Memory B cell (primary cell): ENCODE data around the gene UCKL1.
"Not testable (repeated sequence)": the region's sequence is repeated elsewhere in the genome, so short reads cannot be mapped to it uniquely, and the experiment has no call there.

ENCODE experiments used
- ATAC-seq: fragments of 150-1000 bp; cut with Tn5 transposase; 2 replicates; pipeline ENCODE4 v1.10.0; 2021; ENCODE audit warnings: low read depth, mild to moderate bottlenecking, moderate library complexity
- DNase-seq, 2 donors: peaks; one replicate each; pipeline ENCODE4 v3.0.0; 2022; ENCODE audit warnings: low spot score in 2 of 2
- H3K27ac Mint-ChIP-seq: one replicate; pipeline ENCODE4 v1.8.0; 2022; ENCODE audit warnings: mild to moderate bottlenecking, moderate library complexity, mixed read lengths
- H3K27me3 Mint-ChIP-seq: one replicate; pipeline ENCODE4 v1.8.0; 2022; ENCODE audit warnings: mixed read lengths
- H3K36me3 Mint-ChIP-seq: one replicate; pipeline ENCODE4 v1.8.0; 2022; ENCODE audit warnings: mild to moderate bottlenecking, mixed read lengths
- H3K4me1 Mint-ChIP-seq: one replicate; pipeline ENCODE4 v1.8.0; 2022; ENCODE audit warnings: mixed read lengths
- H3K4me3 Mint-ChIP-seq: one replicate; pipeline ENCODE4 v1.8.0; 2022; ENCODE audit warnings: mild to moderate bottlenecking, moderate library complexity, mixed read lengths
- H3K9me3 Mint-ChIP-seq: one replicate; pipeline ENCODE4 v1.8.0; 2022; ENCODE audit warnings: mixed read lengths

Gene UCKL1

DNA sequence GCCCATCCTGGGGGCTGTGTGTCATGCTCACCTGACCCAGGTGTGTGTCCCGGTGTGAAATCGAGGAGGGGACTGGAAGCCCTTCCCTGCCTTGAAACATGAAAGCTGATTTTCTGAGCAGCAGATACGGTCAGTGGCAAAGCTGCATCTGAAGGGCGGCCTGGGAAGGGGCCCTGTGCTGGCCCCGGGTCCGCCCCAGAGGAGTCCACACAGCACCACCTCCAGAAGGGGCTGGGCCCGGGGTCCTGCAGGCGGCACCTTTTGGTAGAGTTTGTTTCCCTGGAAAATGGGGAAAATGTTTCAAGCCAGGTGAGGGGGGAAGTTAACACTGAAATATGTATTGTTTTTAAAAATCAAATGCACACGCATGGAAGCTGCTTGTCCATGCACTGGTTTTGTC is 20.8 kb downstream of the UCKL1 start:
- ATAC-seq (no peak), DNase-seq (no peak)
- H3K9me3 Mint-ChIP-seq, result no peaks in the 10 kb centered on the region
- H3K36me3 Mint-ChIP-seq, result peaks cover 16% of the 10 kb centered on the region
- H3K27me3 Mint-ChIP-seq, result no peaks in the 10 kb centered on the region
- peaks cover 6% of the 10 kb centered on the region for H3K4me1 Mint-ChIP-seq
- H3K4me3 Mint-ChIP-seq, result no peak overlapping the region
- no peak overlapping the region for H3K27ac Mint-ChIP-seq

DNA sequence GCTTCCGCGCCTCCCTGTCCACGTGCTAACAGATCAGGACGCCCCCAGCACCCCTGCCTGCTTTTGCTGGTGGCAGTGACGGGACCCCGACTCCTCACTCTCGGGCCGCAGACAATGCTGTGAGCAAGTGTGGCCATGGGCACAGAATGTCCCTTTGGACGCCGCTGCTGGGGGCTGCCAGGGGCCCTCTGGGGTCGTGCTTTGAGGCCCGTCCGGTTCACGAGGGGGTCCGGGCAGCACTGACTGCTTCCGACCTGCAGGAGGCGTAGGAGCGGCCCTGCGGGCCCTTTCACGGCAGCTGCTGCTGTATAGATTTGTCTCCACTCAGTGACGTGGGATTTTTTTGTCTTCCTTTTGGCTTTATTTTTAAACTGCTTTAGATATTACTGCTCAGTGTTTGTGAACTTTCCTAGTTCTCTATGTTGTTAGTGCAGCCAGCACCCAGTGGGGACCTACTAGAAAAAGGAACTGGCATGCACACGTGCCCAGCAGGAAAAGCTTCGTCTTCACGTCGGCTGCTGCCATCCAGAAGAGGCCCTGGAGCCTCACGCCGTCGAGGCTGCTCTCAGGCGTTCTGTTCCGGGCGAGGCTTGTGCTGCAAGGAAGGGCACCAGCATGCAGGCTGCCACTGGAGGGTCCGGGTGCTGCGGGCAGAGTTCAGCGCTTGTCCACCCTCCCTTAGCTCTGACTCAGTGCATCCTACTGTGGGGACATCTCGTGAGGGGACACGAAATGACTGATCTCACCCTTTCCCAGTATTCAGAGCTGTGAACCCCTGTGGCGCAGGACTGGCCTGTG is 21.7 kb downstream of the UCKL1 start:
- peaks cover 20% of the 10 kb centered on the region for H3K36me3 Mint-ChIP-seq
- H3K4me3 Mint-ChIP-seq, result no peak overlapping the region
- peaks cover 6% of the 10 kb centered on the region for H3K4me1 Mint-ChIP-seq
- H3K9me3 Mint-ChIP-seq, result no peaks in the 10 kb centered on the region
- H3K27ac Mint-ChIP-seq, result no peak overlapping the region
- ATAC-seq, result no peak
- DNase-seq, result no peak
- no peaks in the 10 kb centered on the region for H3K27me3 Mint-ChIP-seq

DNA sequence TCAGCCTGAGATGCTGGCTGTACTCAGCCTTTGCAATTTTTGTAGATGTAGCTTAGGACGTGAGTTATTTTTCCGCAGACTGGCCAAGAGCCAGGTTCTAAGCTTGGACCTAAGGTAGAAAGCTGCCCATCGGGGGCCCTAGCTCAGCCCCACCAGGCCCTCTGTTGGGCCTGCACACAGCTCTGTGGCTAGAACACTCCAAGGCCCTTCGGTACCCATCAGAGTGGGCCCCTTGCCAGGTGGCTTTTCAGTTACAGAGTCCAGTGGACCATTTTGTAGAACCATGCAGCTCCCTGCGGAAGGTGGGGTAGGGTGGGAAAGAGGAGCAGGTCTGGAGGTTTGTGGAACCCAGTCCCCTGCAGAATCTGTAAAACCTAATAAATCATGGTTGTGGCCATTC is 22.6 kb downstream of the UCKL1 start:
- peaks cover 6% of the 10 kb centered on the region for H3K4me1 Mint-ChIP-seq
- no peak overlapping the region for H3K27ac Mint-ChIP-seq
- ATAC-seq, result no peak
- H3K36me3 Mint-ChIP-seq, result peaks cover 26% of the 10 kb centered on the region
- H3K9me3 Mint-ChIP-seq, result no peaks in the 10 kb centered on the region
- DNase-seq, result no peak
- no peaks in the 10 kb centered on the region for H3K27me3 Mint-ChIP-seq
- H3K4me3 Mint-ChIP-seq, result no peak overlapping the region

- DNase-seq, result no peak
- no peak overlapping the region for H3K4me3 Mint-ChIP-seq
- no peaks in the 10 kb centered on the region for H3K27me3 Mint-ChIP-seq
- no peak for ATAC-seq
- no peaks in the 10 kb centered on the region for H3K9me3 Mint-ChIP-seq
- peaks cover 33% of the 10 kb centered on the region for H3K36me3 Mint-ChIP-seq
- H3K27ac Mint-ChIP-seq, result no peak overlapping the region
- H3K4me1 Mint-ChIP-seq, result peaks cover 6% of the 10 kb centered on the region
These were observed 23.5 kb downstream of the UCKL1 start for GRCh38 chr20:63932606-63933160.

DNA sequence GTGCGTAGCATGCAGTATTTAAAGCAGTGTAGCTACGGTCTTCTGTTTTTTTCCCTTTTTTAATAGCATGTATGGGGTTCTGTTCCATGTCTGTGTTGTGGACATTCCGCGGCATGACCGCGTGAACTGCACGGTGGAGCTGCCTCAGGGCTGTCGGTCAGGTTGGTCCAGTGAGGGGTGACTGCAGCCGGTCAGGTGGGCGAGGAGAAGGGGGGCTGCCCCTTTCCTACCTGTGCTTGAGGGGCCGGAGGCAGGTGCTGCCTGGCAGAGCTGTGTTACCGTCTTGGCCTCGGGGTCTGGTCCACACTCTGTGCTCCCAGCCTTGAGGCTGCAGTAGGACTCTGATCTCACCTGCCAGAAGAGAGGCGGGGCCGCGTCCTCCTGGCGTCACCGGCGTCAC is 24.5 kb downstream of the UCKL1 start:
- no peak overlapping the region for H3K27ac Mint-ChIP-seq
- no peak for DNase-seq
- H3K36me3 Mint-ChIP-seq, result peaks cover 33% of the 10 kb centered on the region
- no peaks in the 10 kb centered on the region for H3K27me3 Mint-ChIP-seq
- no peak for ATAC-seq
- H3K4me1 Mint-ChIP-seq, result peaks cover 8% of the 10 kb centered on the region
- H3K4me3 Mint-ChIP-seq, result no peak overlapping the region
- H3K9me3 Mint-ChIP-seq, result no peaks in the 10 kb centered on the region

DNA sequence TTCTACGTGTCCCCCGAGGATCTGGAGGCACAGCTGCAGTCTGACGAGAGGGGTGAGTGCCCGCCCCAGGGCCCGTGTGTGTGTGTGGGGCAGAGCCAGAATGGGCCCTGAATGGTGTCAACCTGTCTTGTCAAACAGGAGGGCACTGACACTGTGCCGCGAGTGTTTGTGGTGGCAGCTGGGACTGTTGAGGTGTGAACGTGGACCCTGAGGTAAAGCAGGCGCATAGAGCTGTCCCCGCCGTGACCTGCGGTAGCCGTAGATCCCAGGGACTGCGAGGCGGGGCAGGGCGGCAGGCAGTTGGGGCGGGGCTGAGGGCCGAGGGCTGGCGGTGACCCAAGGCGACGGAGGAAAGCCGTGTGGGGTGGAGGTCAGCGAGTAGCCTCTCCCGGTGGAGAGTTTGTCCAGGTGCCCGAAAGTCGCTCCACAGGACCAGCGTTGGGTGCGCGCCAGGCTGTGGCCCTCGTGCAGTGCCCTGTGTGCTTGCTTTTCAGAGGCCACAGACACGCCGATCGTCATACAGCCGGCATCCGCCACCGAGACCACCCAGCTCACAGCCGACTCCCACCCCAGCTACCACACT is 25.2 kb downstream of the UCKL1 start:
- peak overlapping the region; percentile 68 for H3K27ac Mint-ChIP-seq
- DNase-seq (no peak), ATAC-seq (no peak)
- no peak overlapping the region for H3K4me3 Mint-ChIP-seq
- H3K36me3 Mint-ChIP-seq, result peaks cover 35% of the 10 kb centered on the region
- no peaks in the 10 kb centered on the region for H3K27me3 Mint-ChIP-seq
- no peaks in the 10 kb centered on the region for H3K9me3 Mint-ChIP-seq
- H3K4me1 Mint-ChIP-seq, result peaks cover 12% of the 10 kb centered on the region

- DNase-seq, H3K4me3 Mint-ChIP-seq, H3K27me3 Mint-ChIP-seq, ATAC-seq, H3K9me3 Mint-ChIP-seq, H3K27ac Mint-ChIP-seq: not testable (repeated sequence)
- H3K36me3 Mint-ChIP-seq, result peaks cover 33% of the 10 kb centered on the region
- H3K4me1 Mint-ChIP-seq, result peaks cover 12% of the 10 kb centered on the region
These were observed 26.7 kb downstream of the UCKL1 start for GRCh38 chr20:63929473-63929883.

- Mint-ChIP-seq H3K27ac (no peak overlapping the region), H3K4me1 (peaks cover 12% of the 10 kb centered on the region), H3K36me3 (peaks cover 33% of the 10 kb centered on the region), H3K27me3 (no peaks in the 10 kb centered on the region), H3K4me3 (no peak overlapping the region), H3K9me3 (no peaks in the 10 kb centered on the region)
- ATAC-seq (no peak), DNase-seq (no peak)
These were observed 27.1 kb downstream of the UCKL1 start for GRCh38 chr20:63929071-63929470.

DNA sequence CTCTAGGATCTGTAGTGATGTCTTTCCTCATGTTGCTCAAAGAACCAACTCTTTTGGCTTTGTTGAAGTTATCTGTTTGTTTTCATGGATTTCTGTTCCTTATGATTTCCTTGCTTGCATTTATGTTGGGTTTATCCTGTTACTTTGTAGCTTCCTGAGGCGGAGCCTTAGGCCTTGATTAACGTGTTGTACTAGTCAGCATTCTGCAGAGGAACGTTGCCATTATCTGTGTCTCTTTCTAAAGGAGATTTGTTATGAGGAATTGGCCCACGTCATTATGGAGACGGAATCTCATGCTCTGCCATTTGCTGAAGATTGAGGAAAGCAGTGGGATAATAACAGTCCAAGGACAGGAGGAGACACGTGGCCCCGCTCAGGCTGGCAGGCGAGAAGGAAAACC is 29.9 kb downstream of the UCKL1 start:
- DNase-seq (no peak), ATAC-seq (no peak)
- Mint-ChIP-seq H3K4me3 (no peak overlapping the region), H3K36me3 (peaks cover 27% of the 10 kb centered on the region), H3K9me3 (no peaks in the 10 kb centered on the region), H3K27ac (no peak overlapping the region), H3K4me1 (peaks cover 14% of the 10 kb centered on the region), H3K27me3 (no peaks in the 10 kb centered on the region)

DNA sequence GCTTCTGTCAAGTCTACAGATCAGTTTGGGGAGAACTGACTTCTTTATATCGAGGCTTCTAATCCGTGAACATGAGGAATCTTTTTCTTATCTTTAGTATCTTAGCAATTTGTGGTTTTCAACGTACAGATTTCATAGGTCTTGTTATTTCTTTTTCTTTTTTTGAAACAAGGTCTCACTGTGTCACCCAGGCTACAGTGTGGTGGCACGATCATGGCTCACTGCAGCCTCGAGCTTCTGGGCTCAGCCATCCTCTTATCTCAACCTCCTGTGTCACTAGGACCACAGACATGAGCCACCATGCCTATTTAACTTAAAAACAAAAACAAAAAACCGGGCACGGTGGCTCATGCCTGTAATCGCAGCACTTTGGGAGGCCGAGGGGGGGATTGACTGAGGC is 32.0 kb downstream of the UCKL1 start:
- ATAC-seq (no peak), DNase-seq (no peak)
- H3K27ac Mint-ChIP-seq, result no peak overlapping the region
- no peaks in the 10 kb centered on the region for H3K27me3 Mint-ChIP-seq
- peaks cover 17% of the 10 kb centered on the region for H3K36me3 Mint-ChIP-seq
- no peaks in the 10 kb centered on the region for H3K9me3 Mint-ChIP-seq
- peaks cover 14% of the 10 kb centered on the region for H3K4me1 Mint-ChIP-seq
- H3K4me3 Mint-ChIP-seq, result no peak overlapping the region

DNA sequence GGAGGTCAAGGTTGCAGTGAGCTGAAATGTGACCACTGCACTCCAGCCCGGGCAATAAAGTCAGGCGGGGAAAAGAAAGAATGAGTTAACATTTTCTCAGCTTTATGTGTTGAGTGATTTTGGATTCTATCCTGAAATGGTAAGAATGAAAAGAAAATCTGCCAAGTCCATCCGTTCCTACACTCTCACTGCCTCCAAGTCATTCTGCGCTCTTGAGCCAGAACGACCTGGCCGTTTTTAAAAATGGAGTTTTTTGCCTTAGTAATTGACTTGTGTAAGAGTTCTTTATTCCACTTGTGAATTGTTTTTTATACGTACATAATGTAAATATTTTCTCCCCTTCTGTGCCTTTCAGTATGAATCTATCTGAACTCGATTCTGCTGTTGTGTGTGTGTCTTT is 32.6 kb downstream of the UCKL1 start:
- ATAC-seq (no peak), DNase-seq (no peak)
- H3K9me3 Mint-ChIP-seq, result no peaks in the 10 kb centered on the region
- H3K4me1 Mint-ChIP-seq, result peaks cover 16% of the 10 kb centered on the region
- no peak overlapping the region for H3K4me3 Mint-ChIP-seq
- H3K27me3 Mint-ChIP-seq, result no peaks in the 10 kb centered on the region
- peaks cover 11% of the 10 kb centered on the region for H3K36me3 Mint-ChIP-seq
- no peak overlapping the region for H3K27ac Mint-ChIP-seq

DNA sequence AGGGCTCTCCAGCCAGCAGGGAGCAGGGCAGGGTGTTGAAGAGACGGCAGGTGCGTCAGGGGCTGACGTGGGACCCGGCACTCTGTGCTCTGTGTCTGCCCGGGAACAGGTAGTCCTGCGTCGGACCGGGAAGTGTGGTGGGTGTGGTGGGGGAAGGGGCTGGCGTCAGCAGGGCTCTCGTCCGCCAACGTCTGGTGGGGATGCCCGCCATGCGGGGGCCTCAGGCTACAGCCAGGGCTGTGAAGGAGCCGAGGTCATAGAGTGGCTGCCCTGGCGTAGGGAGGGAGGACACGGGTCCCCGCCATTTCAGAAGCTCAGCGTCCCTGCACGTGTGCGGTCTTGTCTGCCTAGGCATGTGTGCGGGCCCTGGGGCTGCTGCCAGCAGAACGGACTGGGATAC is 36.0 kb downstream of the UCKL1 start:
- H3K36me3 Mint-ChIP-seq, result peaks cover 12% of the 10 kb centered on the region

DNA sequence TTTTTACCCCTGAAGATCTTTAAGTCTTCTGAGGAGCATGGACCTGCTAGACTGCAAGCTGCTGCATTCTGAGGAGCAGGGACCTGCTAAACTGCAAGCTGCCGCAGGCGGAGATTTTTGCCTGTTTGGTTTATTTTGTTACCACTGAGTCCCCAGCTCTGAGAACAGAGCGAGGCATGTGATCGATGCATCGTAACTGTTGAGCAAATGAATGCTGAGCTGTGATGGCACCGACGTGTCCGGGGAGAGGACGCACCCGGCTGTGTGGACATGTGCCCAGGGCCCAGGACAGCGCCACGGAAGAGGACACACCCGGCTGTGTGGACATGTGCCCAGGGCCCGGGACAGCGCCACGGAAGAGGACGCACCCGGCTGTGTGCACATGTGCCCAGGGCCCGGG is 37.1 kb downstream of the UCKL1 start:
- ATAC-seq (no peak), DNase-seq (no peak)
- Mint-ChIP-seq H3K36me3 (peaks cover 12% of the 10 kb centered on the region), H3K4me3 (no peak overlapping the region), H3K27ac (no peak overlapping the region), H3K9me3 (peaks cover 4% of the 10 kb centered on the region), H3K4me1 (peaks cover 14% of the 10 kb centered on the region), H3K27me3 (no peaks in the 10 kb centered on the region)

More for the DNA sequence above, 36.0 kb downstream of the UCKL1 start:
- DNase-seq (no peak), ATAC-seq (no peak)
- H3K4me3 Mint-ChIP-seq, result no peak overlapping the region
- peaks cover 4% of the 10 kb centered on the region for H3K9me3 Mint-ChIP-seq
- H3K27ac Mint-ChIP-seq, result no peak overlapping the region
- peaks cover 15% of the 10 kb centered on the region for H3K4me1 Mint-ChIP-seq
- H3K27me3 Mint-ChIP-seq, result no peaks in the 10 kb centered on the region

DNA sequence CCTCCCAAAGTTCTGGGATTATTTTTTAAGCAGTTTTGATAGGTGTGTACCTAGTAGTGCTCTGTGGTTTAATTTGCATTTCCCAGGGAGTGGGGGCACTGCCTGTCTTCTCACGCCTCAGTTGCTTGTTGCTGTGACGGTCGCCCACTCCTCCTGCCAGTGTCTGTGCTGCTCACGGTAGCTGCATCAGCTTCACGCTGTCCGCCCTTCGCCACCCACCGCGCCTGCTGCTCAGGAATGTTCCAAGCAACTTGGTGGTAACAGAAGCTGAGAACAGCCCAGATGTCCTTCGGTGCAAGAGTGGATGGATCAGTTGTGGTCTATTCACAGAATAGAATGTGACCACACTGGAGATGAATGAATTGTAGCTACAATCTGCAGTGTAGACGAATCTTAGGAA is 38.4 kb downstream of the UCKL1 start:
- ATAC-seq, result peak; percentile 57
- DNase-seq, result no peak
- Mint-ChIP-seq H3K36me3 (peaks cover 12% of the 10 kb centered on the region), H3K9me3 (peaks cover 4% of the 10 kb centered on the region), H3K4me1 (peaks cover 15% of the 10 kb centered on the region), H3K27me3 (no peaks in the 10 kb centered on the region), H3K27ac (peak overlapping the region; percentile 76), H3K4me3 (peak overlapping the region; percentile 61)
